NCI-H1092 treated with DMSO at 0.1 percent for 48 hours (cell line): ENCODE measurements around the gene F2RL3.

Experiments used
- DNase-seq: peaks from one replicate; lab custom pipeline; 2025; lab: John Stamatoyannopoulos, UW

The F2RL3 gene

GRCh38 chr19:16895467-16896145 is 6.8 kb downstream of the F2RL3 start:
- no peak for DNase-seq

- DNase-seq = no peak
Measured at GRCh38 chr19:16896146-16897028, 7.6 kb downstream of the F2RL3 start.

- peak; percentile 71 for DNase-seq
Measured at GRCh38 chr19:16897029-16897855, 8.4 kb downstream of the F2RL3 start.

DNA sequence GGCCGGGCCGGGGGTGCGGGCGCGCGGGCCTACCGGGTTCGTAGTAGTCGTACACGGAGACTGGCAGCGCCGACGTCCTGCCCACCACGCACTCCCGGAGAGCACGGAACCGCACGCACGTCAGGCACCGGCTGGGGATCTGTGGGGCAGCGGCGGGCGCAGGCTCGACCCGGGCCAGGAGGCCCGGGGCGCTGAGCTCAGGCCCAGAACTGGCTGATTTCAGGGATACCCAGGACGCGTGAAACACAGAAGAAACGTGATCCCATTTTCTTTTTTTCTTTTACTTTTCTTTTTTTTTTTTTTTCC is 9.0 kb downstream of the F2RL3 start:
- no peak for DNase-seq

DNA sequence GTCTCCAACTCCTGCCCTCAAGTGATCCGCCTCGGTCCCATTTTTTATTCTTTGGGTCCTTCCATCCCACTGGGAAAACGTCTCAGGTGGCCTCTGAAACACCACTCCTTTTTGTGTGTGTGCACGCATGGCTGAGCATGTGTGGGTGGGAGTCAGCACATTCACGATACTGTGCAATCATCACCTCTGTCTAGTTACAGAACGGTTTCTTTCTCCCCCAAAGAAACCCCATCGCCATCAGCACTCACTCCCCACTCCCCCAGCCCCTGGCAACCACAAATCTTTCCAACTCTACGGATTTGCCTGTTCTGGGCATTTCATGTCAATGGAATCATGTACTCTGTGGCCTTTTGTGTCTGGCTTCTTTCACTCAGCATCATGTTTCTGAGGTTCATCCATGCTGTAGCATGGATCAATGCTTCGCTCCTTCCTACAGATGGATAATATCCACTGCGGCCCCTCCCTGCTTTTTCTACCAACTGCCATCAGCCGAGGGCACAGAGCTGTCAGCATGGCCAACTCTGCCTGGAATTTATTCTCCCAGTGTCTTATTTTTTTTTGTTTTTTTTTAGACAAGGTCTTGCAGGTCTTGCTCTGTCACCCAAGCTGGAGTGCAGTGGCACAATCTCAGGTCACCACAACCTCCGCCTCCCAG is 9.7 kb downstream of the F2RL3 start:
- no peak for DNase-seq

- no peak for DNase-seq
Measured at GRCh38 chr19:16899566-16900075, 10.8 kb downstream of the F2RL3 start.

GRCh38 chr19:16901491-16902175 is 12.8 kb downstream of the F2RL3 start:
- no peak for DNase-seq

GRCh38 chr19:16902545-16902944 is 13.7 kb downstream of the F2RL3 start:
- DNase-seq = no peak

GRCh38 chr19:16903347-16903746 is 14.5 kb downstream of the F2RL3 start:
- no peak for DNase-seq

GRCh38 chr19:16904599-16904998 is 15.8 kb downstream of the F2RL3 start:
- DNase-seq = no peak

- DNase-seq = no peak
Measured at GRCh38 chr19:16908759-16909158, 20.0 kb downstream of the F2RL3 start.

DNA sequence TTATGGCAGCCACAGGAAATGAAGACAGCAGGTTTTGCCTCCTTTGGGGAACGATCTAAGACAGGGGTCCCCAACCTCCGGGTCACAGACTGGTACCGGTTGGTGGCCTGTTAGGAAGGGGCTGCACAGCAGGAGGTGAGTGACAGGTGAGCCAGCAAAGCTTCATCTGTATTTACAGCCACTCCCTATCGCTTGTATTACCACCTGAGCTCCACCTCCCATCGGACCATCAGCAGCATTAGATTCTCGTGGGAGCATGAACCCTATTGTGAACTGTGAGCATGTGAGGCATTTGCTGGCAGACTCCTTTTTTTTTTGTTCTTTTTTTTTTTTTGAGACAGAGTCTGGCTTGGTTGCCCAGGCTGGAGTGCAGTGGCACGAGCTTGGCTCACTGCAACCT is 22.2 kb downstream of the F2RL3 start:
- DNase-seq = no peak

DNA sequence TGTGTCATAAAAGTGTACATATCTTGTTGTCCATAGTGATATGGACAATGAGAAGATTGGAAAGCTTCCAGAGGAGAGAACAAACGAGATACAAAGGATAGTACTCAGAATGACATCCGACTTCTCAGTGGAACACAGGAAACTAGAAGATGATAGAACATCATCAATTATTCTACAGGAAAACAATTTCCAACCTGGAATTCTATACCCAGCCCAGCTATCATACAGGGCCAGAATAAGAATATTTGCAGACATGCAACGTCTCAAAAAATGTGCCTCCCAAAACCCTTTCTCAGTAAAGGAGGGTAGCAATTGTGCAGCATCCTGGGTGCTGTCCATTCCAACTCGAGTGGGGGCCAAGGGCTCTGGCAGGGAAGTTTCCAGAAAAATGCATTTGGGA is 24.0 kb downstream of the F2RL3 start:
- DNase-seq = no peak

GRCh38 chr19:16914421-16914820 is 25.6 kb downstream of the F2RL3 start:
- DNase-seq = no peak

DNA sequence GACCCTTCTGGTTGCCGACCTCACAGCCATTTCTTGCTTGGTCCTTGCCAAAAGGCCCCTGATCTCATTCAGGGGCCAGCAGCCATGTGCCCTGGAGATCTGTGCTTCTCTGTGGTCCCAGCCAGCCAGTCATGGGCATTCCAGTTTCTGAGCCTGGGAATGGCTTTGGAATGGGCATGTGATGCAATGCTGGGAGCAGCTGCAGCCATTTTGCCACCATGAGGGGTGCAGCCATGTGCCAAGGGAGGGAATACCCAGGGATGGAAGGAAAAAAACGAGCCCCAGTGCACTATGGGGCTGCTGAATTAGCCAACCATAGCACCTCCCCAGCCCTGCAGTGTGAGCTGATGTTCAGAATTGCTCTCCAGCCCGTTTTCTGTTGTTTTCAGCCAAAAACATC is 26.3 kb downstream of the F2RL3 start:
- no peak for DNase-seq

GRCh38 chr19:16915734-16916133 is 26.9 kb downstream of the F2RL3 start:
- no peak for DNase-seq

DNA sequence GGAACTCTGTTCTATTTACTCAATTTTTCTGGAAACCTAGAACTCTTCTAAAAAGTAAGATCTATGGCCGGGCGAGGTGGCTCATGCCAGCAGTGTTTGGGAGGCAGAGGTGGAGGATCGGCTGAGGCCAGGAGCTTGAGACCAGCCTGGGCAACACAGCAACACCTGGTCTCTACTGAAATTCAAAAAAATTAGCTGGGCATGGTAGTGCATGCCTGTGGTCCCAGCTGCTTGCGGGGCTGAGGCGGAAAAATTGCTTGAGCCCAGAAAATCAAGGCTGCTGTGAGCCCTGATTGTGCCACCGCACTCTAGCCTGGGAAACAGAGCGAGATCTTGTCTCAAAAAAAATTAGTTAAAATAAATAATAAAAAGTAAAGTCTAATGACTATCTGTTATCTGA is 28.6 kb downstream of the F2RL3 start:
- DNase-seq = no peak

DNA sequence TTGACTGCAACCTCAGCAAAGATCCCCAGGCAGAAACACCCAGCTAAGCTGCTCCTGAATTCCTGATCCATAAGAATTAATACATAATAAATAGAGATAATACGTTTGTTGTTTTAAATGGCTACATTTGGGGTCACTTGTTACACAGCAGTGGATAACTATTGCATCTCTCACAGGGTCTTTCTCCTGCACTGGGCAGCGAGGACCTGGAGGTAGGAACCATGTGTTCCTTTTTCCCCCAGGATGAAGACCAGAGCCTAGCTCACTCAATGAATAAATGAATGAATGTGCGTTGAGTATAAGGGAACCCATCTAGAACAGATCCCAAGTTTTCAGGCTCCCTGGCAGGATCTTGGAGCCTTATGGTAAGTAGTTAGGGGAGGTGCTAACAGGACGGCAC is 30.7 kb downstream of the F2RL3 start:
- DNase-seq = no peak

DNA sequence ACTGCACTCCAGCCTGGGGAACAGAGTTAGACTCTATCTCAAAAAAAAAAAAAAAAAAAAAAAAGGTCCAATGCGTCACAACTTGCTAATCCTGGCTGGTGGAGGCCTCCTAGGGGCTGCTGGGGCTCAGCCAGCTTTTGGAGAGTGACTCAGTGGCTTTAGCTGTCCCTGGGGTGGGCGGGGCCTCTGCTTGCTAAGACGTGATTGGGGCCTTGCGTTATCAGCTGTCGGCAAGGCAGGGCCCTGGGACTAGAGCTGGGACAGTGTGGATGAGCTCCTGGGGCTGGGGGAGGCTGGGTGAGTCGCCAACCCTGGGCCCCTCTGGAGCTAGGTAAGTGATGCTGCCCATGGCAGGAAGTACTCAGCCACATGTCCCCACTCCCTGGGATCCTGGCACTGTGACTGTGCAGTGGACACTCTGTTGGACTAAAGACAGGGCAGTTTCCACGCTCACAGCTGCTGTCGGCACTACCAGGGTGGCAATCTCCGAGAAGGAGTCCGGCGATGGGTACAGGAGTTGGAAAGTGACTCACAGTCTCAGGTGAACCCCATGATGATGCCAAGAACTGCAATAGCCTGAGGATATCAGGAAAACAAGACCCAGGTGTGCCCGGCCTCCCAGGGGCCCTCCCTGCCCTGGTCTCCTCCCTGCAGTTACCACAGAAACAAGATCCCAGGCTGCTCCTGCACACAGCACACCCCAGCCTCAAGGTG is 32.2 kb downstream of the F2RL3 start:
- no peak for DNase-seq

DNA sequence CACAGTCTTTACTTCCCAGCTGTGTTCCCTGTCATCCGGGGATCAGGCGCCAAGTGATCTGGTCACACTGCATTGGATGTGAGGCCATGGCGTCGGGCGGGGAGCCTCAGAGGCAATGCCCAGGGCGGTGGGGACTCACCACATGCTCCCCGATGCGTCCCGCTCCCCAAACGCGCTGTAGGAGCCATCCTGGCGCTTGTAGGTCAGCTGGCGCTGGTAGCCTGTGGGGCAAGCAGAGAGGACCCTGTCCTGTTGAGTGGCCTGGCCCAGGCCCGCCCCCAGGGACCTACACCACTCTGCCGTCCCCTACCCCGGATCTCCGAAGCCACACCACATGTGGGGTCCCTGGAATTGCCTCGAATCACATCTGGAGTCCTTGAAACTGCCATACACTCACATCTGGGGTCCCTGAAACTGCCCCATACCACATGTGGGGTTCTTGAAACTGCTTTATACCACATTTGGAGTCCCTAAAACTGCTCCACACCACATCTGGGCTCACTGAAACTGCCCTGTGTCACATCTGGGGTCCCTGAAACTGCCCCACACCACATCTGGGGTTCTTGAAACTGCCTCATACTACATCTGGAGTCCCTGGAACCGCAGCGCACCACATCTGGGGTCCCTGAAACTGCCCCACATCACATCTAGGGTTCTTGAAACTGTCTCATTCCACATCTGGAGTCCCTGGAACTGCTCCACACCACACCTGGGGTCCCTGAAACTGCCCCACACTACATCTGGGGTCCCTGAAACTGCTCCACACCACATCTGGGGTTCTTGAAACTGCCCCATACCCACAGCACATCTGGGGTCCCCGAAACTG is 33.2 kb downstream of the F2RL3 start:
- DNase-seq = no peak
